ENCODE measurements around the gene BCL11A.

BCL11A gene

DNA sequence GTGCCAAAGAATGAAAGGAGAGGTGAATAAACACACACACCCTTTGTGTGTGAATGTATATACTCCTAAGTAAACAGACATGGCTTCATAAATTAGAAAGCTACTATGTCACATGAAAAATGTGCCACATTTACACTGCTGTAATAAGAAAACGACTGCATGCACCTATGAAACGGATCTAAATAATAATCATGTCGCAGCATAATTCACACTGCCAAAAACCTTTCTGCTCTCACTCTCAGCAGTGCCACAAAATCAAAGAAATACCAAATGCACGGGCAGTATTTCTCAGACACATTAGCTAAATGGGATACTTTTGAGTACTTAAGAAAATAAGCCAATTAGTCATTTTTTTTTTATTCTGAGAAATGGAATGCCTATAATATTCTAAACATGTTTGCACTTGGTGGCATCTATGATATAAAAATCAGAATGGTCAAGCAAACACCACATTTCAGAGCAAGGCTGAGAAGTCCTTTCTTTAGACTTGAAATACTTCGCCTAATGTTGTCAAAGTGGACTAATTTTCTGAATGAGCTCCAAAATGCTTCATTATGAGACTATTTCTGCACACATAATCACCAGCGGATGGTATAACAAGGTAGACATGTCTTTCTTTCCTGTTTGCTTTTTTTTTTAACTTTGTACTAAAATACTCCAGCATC lies 6.6 kb downstream of the BCL11A start:
- Histone ChIP-seq H3K4me2 (ENCODE audit: low read length) (peak overlapping the region; percentile 95), H3K79me2 (ENCODE audit: control insufficient read depth, low read length) (peaks cover 100% of the 10 kb centered on the region), H3F3A (ENCODE audit: control insufficient read depth, insufficient read depth) (peaks cover 30% of the 10 kb centered on the region), H3K36me3 (ENCODE audit: control insufficient read depth, low read length) (peaks cover 98% of the 10 kb centered on the region), H3K27me3 (ENCODE audit: control insufficient read depth, low read length) (no peaks in the 10 kb centered on the region), H3K4me1 (ENCODE audit: control insufficient read depth, low read length) (peaks cover 70% of the 10 kb centered on the region), H4K20me1 (ENCODE audit: control insufficient read depth, insufficient read depth, low read depth, low read length) (peaks cover 40% of the 10 kb centered on the region), H3K4me3 (ENCODE audit: low read length) (peak overlapping the region; percentile 88), H3K9me2 (replicated peaks; ENCODE audit: control insufficient read depth, low read length) (no peaks in the 10 kb centered on the region), H3K27ac (ENCODE audit: low read depth, low read length) (peak overlapping the region; percentile 95), H3K9me3 (ENCODE audit: control insufficient read depth, insufficient read depth, low read length) (no peaks in the 10 kb centered on the region)
- TF ChIP-seq, protein P1, sequence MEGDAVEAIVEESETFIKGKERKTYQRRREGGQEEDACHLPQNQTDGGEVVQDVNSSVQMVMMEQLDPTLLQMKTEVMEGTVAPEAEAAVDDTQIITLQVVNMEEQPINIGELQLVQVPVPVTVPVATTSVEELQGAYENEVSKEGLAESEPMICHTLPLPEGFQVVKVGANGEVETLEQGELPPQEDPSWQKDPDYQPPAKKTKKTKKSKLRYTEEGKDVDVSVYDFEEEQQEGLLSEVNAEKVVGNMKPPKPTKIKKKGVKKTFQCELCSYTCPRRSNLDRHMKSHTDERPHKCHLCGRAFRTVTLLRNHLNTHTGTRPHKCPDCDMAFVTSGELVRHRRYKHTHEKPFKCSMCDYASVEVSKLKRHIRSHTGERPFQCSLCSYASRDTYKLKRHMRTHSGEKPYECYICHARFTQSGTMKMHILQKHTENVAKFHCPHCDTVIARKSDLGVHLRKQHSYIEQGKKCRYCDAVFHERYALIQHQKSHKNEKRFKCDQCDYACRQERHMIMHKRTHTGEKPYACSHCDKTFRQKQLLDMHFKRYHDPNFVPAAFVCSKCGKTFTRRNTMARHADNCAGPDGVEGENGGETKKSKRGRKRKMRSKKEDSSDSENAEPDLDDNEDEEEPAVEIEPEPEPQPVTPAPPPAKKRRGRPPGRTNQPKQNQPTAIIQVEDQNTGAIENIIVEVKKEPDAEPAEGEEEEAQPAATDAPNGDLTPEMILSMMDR (IDR thresholded peaks at IDR 0.05; ENCODE audit: low read depth, low read length, poor library complexity, severe bottlenecking), result no peak
- TF ChIP-seq EZH2phosphoT487 (IDR thresholded peaks at IDR 0.05; ENCODE audit: borderline replicate concordance, low read length), result no peak

GRCh38 chr2:60544954-60545560 lies 8.4 kb downstream of the BCL11A start:
- Histone ChIP-seq H3F3A (ENCODE audit: control insufficient read depth, insufficient read depth) (peaks cover 41% of the 10 kb centered on the region), H3K9me2 (replicated peaks; ENCODE audit: control insufficient read depth, low read length) (no peaks in the 10 kb centered on the region), H3K4me1 (ENCODE audit: control insufficient read depth, low read length) (peaks cover 88% of the 10 kb centered on the region), H3K27ac (ENCODE audit: low read depth, low read length) (peak overlapping the region; percentile 95), H3K4me2 (ENCODE audit: low read length) (peak overlapping the region; percentile 95), H3K27me3 (ENCODE audit: control insufficient read depth, low read length) (no peaks in the 10 kb centered on the region), H3K36me3 (ENCODE audit: control insufficient read depth, low read length) (peaks cover 100% of the 10 kb centered on the region), H3K9me3 (ENCODE audit: control insufficient read depth, insufficient read depth, low read length) (no peaks in the 10 kb centered on the region), H4K20me1 (ENCODE audit: control insufficient read depth, insufficient read depth, low read depth, low read length) (peaks cover 54% of the 10 kb centered on the region), H3K79me2 (ENCODE audit: control insufficient read depth, low read length) (peaks cover 100% of the 10 kb centered on the region), H3K4me3 (ENCODE audit: low read length) (peak overlapping the region; percentile 88)
- no peak for TF ChIP-seq EZH2phosphoT487 (IDR thresholded peaks at IDR 0.05; ENCODE audit: borderline replicate concordance, low read length)

DNA sequence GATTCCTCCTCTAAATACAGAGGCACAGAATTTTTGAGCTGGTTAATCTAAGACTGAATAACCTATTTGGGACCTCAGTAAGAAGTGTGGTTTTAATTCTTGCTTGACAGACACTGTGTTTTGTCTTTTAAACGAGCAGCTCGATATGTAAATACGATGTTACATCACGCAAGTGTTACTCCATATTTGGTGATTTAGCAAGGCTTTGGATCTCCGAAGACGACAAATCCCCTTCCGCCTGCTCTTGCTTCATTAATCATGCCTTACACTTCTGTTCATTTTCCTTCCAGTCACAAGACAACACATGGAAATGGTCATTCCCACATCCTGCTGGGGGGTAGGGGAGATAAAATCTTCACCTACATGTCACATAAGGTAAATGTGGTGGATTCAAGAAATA lies 9.4 kb downstream of the BCL11A start:
- H3F3A ChIP-seq (ENCODE audit: control insufficient read depth, insufficient read depth), result peaks cover 48% of the 10 kb centered on the region
- H3K4me1 ChIP-seq (ENCODE audit: control insufficient read depth, low read length), result peaks cover 98% of the 10 kb centered on the region
- H3K79me2 ChIP-seq (ENCODE audit: control insufficient read depth, low read length), result peaks cover 100% of the 10 kb centered on the region
- H3K27ac ChIP-seq (ENCODE audit: low read depth, low read length), result peak overlapping the region; percentile 95
- peaks cover 100% of the 10 kb centered on the region for H3K36me3 ChIP-seq (ENCODE audit: control insufficient read depth, low read length)
- no peaks in the 10 kb centered on the region for H3K27me3 ChIP-seq (ENCODE audit: control insufficient read depth, low read length)
- H3K9me2 ChIP-seq (replicated peaks; ENCODE audit: control insufficient read depth, low read length), result no peaks in the 10 kb centered on the region
- no peaks in the 10 kb centered on the region for H3K9me3 ChIP-seq (ENCODE audit: control insufficient read depth, insufficient read depth, low read length)
- H4K20me1 ChIP-seq (ENCODE audit: control insufficient read depth, insufficient read depth, low read depth, low read length), result peaks cover 61% of the 10 kb centered on the region
- TF ChIP-seq, protein P1 (IDR thresholded peaks at IDR 0.05; ENCODE audit: low read depth, low read length, poor library complexity, severe bottlenecking), result no peak
- TF ChIP-seq EZH2phosphoT487 (IDR thresholded peaks at IDR 0.05; ENCODE audit: borderline replicate concordance, low read length), result no peak
- H3K4me2 ChIP-seq (ENCODE audit: low read length), result peak overlapping the region; percentile 95
- H3K4me3 ChIP-seq (ENCODE audit: low read length), result peak overlapping the region; percentile 88

DNA sequence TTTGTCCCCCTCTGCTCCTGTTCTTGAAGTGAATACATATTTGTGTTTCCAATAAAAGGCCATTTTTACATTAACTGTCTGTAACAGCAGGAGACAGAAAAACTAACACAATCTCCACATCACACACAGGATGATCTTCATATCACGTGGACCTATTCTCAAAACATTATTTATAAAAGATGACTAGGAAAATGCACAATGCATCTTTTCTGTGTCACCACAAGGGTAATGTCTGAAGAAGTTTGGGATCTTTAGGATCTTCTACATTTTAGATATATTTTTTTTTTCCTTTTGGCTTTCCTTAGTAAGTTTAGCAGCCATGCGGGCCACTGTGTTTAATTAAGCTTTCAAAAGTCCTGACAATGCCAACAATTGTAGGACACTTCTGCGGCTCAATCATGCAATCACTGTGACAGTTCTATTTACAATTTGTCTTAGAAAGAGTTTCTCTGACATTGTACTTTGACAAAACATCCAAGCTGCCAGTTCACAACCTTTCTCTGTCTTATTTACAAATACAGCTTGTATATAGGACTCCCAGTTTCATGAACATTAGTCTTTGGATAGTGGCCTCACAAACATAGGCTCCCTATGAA lies 12.3 kb downstream of the BCL11A start:
- H3K9me3 ChIP-seq (ENCODE audit: control insufficient read depth, insufficient read depth, low read length), result no peaks in the 10 kb centered on the region
- H3K79me2 ChIP-seq (ENCODE audit: control insufficient read depth, low read length), result peaks cover 100% of the 10 kb centered on the region
- peak overlapping the region; percentile 11; the same call in 1 of the 2 replicates for H3K4me3 ChIP-seq (ENCODE audit: low read length)
- TF ChIP-seq, protein P1 (IDR thresholded peaks at IDR 0.05; ENCODE audit: low read depth, low read length, poor library complexity, severe bottlenecking), result no peak
- no peak for TF ChIP-seq EZH2phosphoT487 (IDR thresholded peaks at IDR 0.05; ENCODE audit: borderline replicate concordance, low read length)
- H3K36me3 ChIP-seq (ENCODE audit: control insufficient read depth, low read length), result peaks cover 100% of the 10 kb centered on the region
- H3K9me2 ChIP-seq (replicated peaks; ENCODE audit: control insufficient read depth, low read length), result no peaks in the 10 kb centered on the region
- H3K27ac ChIP-seq (ENCODE audit: low read depth, low read length), result no peak overlapping the region
- no peaks in the 10 kb centered on the region for H3K27me3 ChIP-seq (ENCODE audit: control insufficient read depth, low read length)
- H3K4me2 ChIP-seq (ENCODE audit: low read length), result peak overlapping the region; percentile 20
- H3F3A ChIP-seq (ENCODE audit: control insufficient read depth, insufficient read depth), result peaks cover 57% of the 10 kb centered on the region
- peaks cover 62% of the 10 kb centered on the region for H4K20me1 ChIP-seq (ENCODE audit: control insufficient read depth, insufficient read depth, low read depth, low read length)
- peaks cover 100% of the 10 kb centered on the region for H3K4me1 ChIP-seq (ENCODE audit: control insufficient read depth, low read length)

Data from DOHH2 (cell line).